H7 (cell line): ENCODE results near the gene SORCS1. TPM values are rescaled to one million over a fixed set of nuclear protein-coding genes. Genes with fewer than 3 reads are reported as not detected.

ENCODE experiments used
- DNase-seq: peaks from one replicate; pipeline ENCODE4 v3.0.0; 2012
- H3K27me3 ChIP-seq: 2 replicates; pipeline ENCODE4 v1.6.0; 2011; ENCODE audit warnings: mild to moderate bottlenecking, low read length; ENCODE audit not compliant: control insufficient read depth, insufficient read depth
- H3K36me3 ChIP-seq: replicated peaks from 2 replicates; pipeline ENCODE4 v1.5.1; 2011; ENCODE audit warnings: low read length; ENCODE audit not compliant: control insufficient read depth, insufficient read depth
- H3K4me3 ChIP-seq: 2 replicates; pipeline ENCODE4 v1.5.1; 2011; ENCODE audit warnings: low read depth, mild to moderate bottlenecking, control low read depth, low read length, moderate library complexity; ENCODE audit not compliant: insufficient read depth
- total RNA-seq: library from RNA; depleted of rRNA; stranded (reverse); fragments of >200 nt; shearing (Covaris generic); gene quantifications from 2 replicates; pipeline ENCODE4 v1.2.3, GENCODE V29; 2014

The SORCS1 gene
- total RNA-seq, 1 experiment from 2014 or later, result 1.3 TPM

DNA sequence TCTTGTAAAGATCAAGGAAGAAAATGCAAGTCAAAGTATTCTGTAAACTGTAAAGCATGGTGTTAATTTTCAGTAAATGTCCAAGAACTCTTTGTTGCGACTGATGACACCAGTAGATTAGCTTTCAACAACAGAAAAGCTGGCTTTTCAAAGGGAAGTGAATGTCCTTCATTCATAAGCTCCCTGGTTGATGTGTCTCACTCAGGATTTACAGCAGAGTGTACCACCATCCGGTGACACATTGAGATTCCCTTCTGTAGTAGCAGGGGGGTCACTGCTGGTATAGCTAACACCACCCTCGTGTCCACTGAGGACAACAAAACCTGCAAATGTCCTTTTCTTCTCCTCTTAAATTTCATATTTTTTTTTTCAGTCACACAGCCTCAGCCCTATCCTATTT lies 253.4 kb downstream of the SORCS1 start:
- no peak for DNase-seq
- Histone ChIP-seq H3K36me3 (no peaks in the 10 kb centered on the region), H3K27me3 (no peaks in the 10 kb centered on the region; the same call in 1 of the 2 replicates), H3K4me3 (no peak overlapping the region)

GRCh38 chr10:106910666-106911065 lies 253.8 kb downstream of the SORCS1 start:
- H3K27me3 ChIP-seq, result no peaks in the 10 kb centered on the region; the same call in 1 of the 2 replicates
- H3K4me3 ChIP-seq, result no peak overlapping the region
- no peak for DNase-seq
- no peaks in the 10 kb centered on the region for H3K36me3 ChIP-seq

GRCh38 chr10:106908225-106908624 lies 256.3 kb downstream of the SORCS1 start:
- H3K27me3 ChIP-seq, result no peaks in the 10 kb centered on the region
- DNase-seq, result no peak
- no peaks in the 10 kb centered on the region for H3K36me3 ChIP-seq
- H3K4me3 ChIP-seq, result no peak overlapping the region

DNA sequence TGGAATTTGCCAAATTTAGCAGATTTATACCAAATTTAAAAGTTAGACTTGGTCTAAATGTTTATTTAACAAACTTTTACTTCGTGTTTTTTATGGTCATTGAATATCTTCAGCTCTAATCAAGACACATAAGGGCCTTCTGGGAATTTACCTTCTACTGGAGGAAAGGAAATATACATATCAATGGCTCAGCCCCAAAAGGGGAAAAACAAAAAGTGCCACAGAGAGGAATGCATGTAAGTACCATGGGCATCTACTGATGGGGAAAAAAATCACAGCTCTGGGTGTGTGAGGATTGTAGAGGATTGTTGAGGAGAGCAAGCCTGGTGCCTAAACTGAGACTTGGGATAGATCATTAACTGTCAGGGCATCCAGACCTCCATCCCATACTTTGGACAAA lies 260.3 kb downstream of the SORCS1 start:
- peak; percentile 18 for DNase-seq
- Histone ChIP-seq H3K4me3 (no peak overlapping the region), H3K27me3 (no peaks in the 10 kb centered on the region), H3K36me3 (no peaks in the 10 kb centered on the region)

GRCh38 chr10:106903180-106903579 lies 261.3 kb downstream of the SORCS1 start:
- Histone ChIP-seq H3K4me3 (no peak overlapping the region), H3K36me3 (no peaks in the 10 kb centered on the region), H3K27me3 (no peaks in the 10 kb centered on the region)
- no peak for DNase-seq

- Histone ChIP-seq H3K36me3 (no peaks in the 10 kb centered on the region), H3K27me3 (no peaks in the 10 kb centered on the region), H3K4me3 (no peak overlapping the region)
- DNase-seq, result no peak
Observed at GRCh38 chr10:106900016-106900652, 264.4 kb downstream of the SORCS1 start.

DNA sequence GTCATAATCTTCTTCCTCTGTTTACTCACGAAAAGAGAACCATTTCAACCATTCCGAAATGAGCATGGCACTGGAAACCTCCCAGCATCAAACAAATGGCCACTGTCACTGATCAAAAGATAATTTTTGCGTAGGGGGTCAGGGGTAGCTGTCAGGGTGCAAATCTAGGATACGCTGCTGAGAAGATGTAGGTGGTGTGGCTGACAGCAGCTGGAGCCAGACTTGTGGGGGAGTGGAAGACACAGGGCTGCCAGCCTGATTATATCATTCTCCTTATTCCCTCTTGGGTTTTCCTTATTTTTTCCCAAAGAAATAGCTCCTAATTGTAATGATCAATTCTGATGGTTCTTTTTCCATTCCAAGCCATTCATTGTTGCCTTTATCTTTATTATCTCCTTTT lies 266.1 kb downstream of the SORCS1 start:
- DNase-seq, result no peak
- H3K36me3 ChIP-seq, result no peaks in the 10 kb centered on the region
- no peaks in the 10 kb centered on the region for H3K27me3 ChIP-seq
- H3K4me3 ChIP-seq, result no peak overlapping the region

DNA sequence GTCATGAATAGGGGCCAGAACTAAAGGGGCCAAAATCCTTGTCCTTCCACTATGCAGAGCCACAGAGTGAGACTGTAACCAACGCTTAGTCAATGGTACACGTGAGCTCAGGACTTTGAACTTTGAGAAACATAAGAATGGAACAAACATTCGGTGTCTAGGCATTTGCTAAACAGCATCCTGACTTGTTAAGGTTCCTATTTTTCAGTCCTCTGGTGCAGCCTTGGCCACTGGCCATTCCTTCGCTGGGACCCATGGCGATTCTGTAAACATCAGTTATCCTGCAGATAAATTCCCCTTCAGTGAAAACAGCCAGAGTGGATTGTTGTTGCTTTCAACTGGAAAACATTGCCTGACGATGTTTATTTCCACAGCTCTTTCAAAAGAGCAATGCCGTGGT lies 266.8 kb downstream of the SORCS1 start:
- no peaks in the 10 kb centered on the region for H3K36me3 ChIP-seq
- no peak for DNase-seq
- no peak overlapping the region for H3K4me3 ChIP-seq
- H3K27me3 ChIP-seq, result no peaks in the 10 kb centered on the region

- Histone ChIP-seq H3K4me3 (no peak overlapping the region), H3K27me3 (no peaks in the 10 kb centered on the region), H3K36me3 (no peaks in the 10 kb centered on the region)
- DNase-seq, result no peak
Observed at GRCh38 chr10:106894692-106895091, 269.8 kb downstream of the SORCS1 start.

GRCh38 chr10:106877574-106877973 lies 286.9 kb downstream of the SORCS1 start:
- no peaks in the 10 kb centered on the region for H3K36me3 ChIP-seq
- no peak overlapping the region for H3K4me3 ChIP-seq
- DNase-seq, result no peak
- no peaks in the 10 kb centered on the region for H3K27me3 ChIP-seq

GRCh38 chr10:106874604-106874889 lies 290.0 kb downstream of the SORCS1 start:
- no peak for DNase-seq

GRCh38 chr10:106873770-106874603 lies 290.5 kb downstream of the SORCS1 start:
- Histone ChIP-seq H3K27me3 (no peaks in the 10 kb centered on the region), H3K36me3 (no peaks in the 10 kb centered on the region), H3K4me3 (no peak overlapping the region)
- no peak for DNase-seq

More at GRCh38 chr10:106874604-106874889, 290.0 kb downstream of the SORCS1 start:
- no peak overlapping the region for H3K4me3 ChIP-seq
- no peaks in the 10 kb centered on the region for H3K27me3 ChIP-seq
- no peaks in the 10 kb centered on the region for H3K36me3 ChIP-seq

- no peaks in the 10 kb centered on the region for H3K27me3 ChIP-seq
- no peak for DNase-seq
- H3K4me3 ChIP-seq, result no peak overlapping the region
- no peaks in the 10 kb centered on the region for H3K36me3 ChIP-seq
Observed at GRCh38 chr10:106872176-106872575, 292.3 kb downstream of the SORCS1 start.

GRCh38 chr10:106866244-106866845 lies 298.2 kb downstream of the SORCS1 start:
- H3K36me3 ChIP-seq, result no peaks in the 10 kb centered on the region
- DNase-seq, result no peak
- no peak overlapping the region for H3K4me3 ChIP-seq
- no peaks in the 10 kb centered on the region for H3K27me3 ChIP-seq

- no peaks in the 10 kb centered on the region for H3K36me3 ChIP-seq
- no peaks in the 10 kb centered on the region for H3K27me3 ChIP-seq
- no peak overlapping the region for H3K4me3 ChIP-seq
- no peak for DNase-seq
Observed at GRCh38 chr10:106864031-106864430, 300.5 kb downstream of the SORCS1 start.
